BLaER1 treated with 17β-estradiol and CSF1 and Interleukin-3, amounts not matched to agents 10 nM and 100 nM (cell line): ENCODE measurements around the gene CRIM1.

Experiments used
- H3K27ac ChIP-seq, 11 experiments: shearing (Covaris generic); formaldehyde crosslinking; 2 replicates each; pipeline ENCODE4 v1.8.1; 2022
- H3K27me3 ChIP-seq, 11 experiments: shearing (Covaris generic); formaldehyde crosslinking; 2 replicates each; pipeline ENCODE4 v1.8.1; 2022
- H3K36me3 ChIP-seq, 11 experiments: shearing (Covaris generic); formaldehyde crosslinking; 2 replicates each; pipeline ENCODE4 v1.8.1; 2022
- H3K4me1 ChIP-seq, 10 experiments: shearing (Covaris generic); formaldehyde crosslinking; 2 replicates each; pipeline ENCODE4 v1.8.1; 2022
- H3K4me2 ChIP-seq, 11 experiments: shearing (Covaris generic); formaldehyde crosslinking; 2 replicates each; pipeline ENCODE4 v1.8.1; 2022
- H3K4me3 ChIP-seq, 10 experiments: shearing (Covaris generic); formaldehyde crosslinking; 2 replicates each; pipeline ENCODE4 v1.8.1; 2022
- H3K9ac ChIP-seq, 11 experiments: shearing (Covaris generic); formaldehyde crosslinking; 2 replicates each; pipeline ENCODE4 v1.8.1; 2022
- H3K9me3 ChIP-seq, 11 experiments: shearing (Covaris generic); formaldehyde crosslinking; replicated peaks in 1 of 11; 2 replicates each; pipeline ENCODE4 v1.8.1; 2022
- H4K20me1 ChIP-seq, 11 experiments: shearing (Covaris generic); formaldehyde crosslinking; 2 replicates each; pipeline ENCODE4 v1.8.1; 2022
- Cebpa-rat ChIP-seq, 11 experiments: shearing (Covaris generic); IDR thresholded peaks; 2 replicates each; pipeline ENCODE4 v1.8.1; 2022

Gene CRIM1

DNA sequence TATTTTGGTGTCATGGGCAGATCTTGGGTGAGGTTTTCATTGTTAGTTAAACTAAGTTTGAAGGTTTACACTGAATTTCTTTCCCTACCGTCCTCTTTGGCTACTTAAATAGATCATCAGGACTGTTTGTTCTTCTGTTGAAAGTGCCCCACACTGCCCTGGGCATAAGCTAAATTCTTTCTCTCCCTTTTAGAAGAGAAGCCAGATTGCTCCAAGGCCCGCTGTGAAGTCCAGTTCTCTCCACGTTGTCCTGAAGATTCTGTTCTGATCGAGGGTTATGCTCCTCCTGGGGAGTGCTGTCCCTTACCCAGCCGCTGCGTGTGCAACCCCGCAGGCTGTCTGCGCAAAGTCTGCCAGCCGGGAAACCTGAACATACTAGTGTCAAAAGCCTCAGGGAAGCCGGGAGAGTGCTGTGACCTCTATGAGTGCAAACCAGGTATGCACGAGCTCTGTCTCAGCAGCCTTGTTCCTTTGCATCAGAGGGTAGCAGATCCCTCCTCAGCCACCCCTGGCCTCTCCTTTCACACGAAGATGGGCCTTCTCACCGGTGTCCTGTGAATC lies 85.6 kb downstream of the CRIM1 start:
- no peak for TF ChIP-seq Cebpa-rat (IDR thresholded peaks at IDR 0.05)
- H3K9me3 ChIP-seq = peaks cover 0 to 7% (median 0%) of the 10 kb centered on the region in 11 experiments; a peak in 2 of 22 replicates

GRCh38 chr2:36441816-36442215 lies 86.2 kb downstream of the CRIM1 start:
- Histone ChIP-seq H3K27me3 (no peaks in the 10 kb centered on the region), H4K20me1 (no peaks in the 10 kb centered on the region), H3K9ac (peak overlapping the region in 9 of 11 experiments; percentile 66 to 81 (median 76); a peak in 18 of 22 replicates), H3K4me3 (peak overlapping the region in 2 of 10 experiments; percentile 1 to 11; a peak in 4 of 20 replicates), H3K4me2 (peak overlapping the region; percentile 60 to 87 (median 79)), H3K27ac (peak overlapping the region; percentile 6 to 98 (median 92); a peak in 21 of 22 replicates), H3K4me1 (peaks cover 38 to 57% (median 46%) of the 10 kb centered on the region in 10 experiments), H3K36me3 (peaks cover 7 to 60% (median 40%) of the 10 kb centered on the region in 11 experiments; a peak in 20 of 22 replicates), H3K9me3 (peaks cover 0 to 7% (median 0%) of the 10 kb centered on the region in 11 experiments; a peak in 2 of 22 replicates)
- TF ChIP-seq Cebpa-rat (IDR thresholded peaks at IDR 0.05) = peak in 8 of 11 experiments; percentile 77 to 93 (median 88); a peak in 15 of 22 replicates

More for the DNA sequence above, 85.6 kb downstream of the CRIM1 start:
- Histone ChIP-seq H4K20me1 (no peaks in the 10 kb centered on the region), H3K27ac (peak overlapping the region; percentile 6 to 98 (median 92); a peak in 21 of 22 replicates), H3K4me1 (peaks cover 38 to 57% (median 46%) of the 10 kb centered on the region in 10 experiments), H3K4me2 (peak overlapping the region; percentile 60 to 87 (median 79)), H3K9ac (peak overlapping the region in 9 of 11 experiments; percentile 66 to 81 (median 76); a peak in 18 of 22 replicates), H3K36me3 (peaks cover 7 to 54% (median 35%) of the 10 kb centered on the region in 11 experiments; a peak in 20 of 22 replicates), H3K27me3 (no peaks in the 10 kb centered on the region), H3K4me3 (peak overlapping the region in 2 of 10 experiments; percentile 8 to 11; a peak in 3 of 20 replicates)

- peaks cover 16 to 82% (median 60%) of the 10 kb centered on the region in 11 experiments; a peak in 21 of 22 replicates for H3K36me3 ChIP-seq
- peak overlapping the region in 8 of 11 experiments; percentile 4 to 98 (median 32); a peak in 14 of 22 replicates for H3K27ac ChIP-seq
- H3K9me3 ChIP-seq = peaks cover 0 to 7% (median 0%) of the 10 kb centered on the region in 11 experiments; a peak in 2 of 22 replicates
- H3K4me2 ChIP-seq = no peak overlapping the region
- no peaks in the 10 kb centered on the region for H3K27me3 ChIP-seq
- H4K20me1 ChIP-seq = no peaks in the 10 kb centered on the region
- no peak overlapping the region for H3K9ac ChIP-seq
- no peak overlapping the region for H3K4me3 ChIP-seq
- peaks cover 26 to 40% (median 33%) of the 10 kb centered on the region in 10 experiments for H3K4me1 ChIP-seq
- no peak for TF ChIP-seq Cebpa-rat (IDR thresholded peaks at IDR 0.05)
Observed at GRCh38 chr2:36444216-36444936, 88.8 kb downstream of the CRIM1 start.

DNA sequence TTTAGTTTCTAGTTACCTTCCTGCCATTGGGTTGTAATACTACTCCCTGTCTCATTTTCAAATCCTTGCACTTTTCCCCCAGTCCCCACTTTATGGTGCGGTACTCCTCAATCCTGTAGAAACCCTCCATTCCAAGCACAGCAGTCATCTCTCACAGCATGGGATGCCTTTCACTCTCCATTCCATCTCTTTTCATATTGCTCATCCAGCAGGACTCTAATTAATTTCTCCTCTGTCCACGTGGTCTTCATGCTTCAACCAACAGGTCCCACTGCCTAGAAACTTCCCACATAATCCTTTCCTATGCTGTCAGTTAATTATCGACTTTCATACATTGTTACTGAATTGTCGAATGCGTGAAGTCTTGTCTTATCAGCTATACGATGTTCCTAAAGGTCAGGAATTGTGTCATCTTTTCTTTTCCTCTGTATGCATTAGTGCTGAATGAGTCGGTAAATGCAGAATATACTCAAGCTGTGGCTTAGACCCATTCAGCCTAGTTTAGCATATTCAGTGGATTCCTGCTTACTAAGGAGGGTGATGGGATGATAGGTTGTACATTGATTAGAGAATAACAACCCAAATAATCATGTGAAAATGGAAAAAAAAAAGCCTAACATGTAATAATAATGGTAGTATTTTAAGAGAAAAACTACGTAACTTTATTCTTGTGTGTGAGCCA lies 89.7 kb downstream of the CRIM1 start:
- no peak for TF ChIP-seq Cebpa-rat (IDR thresholded peaks at IDR 0.05)
- no peaks in the 10 kb centered on the region for H4K20me1 ChIP-seq
- H3K9ac ChIP-seq = no peak overlapping the region
- H3K4me2 ChIP-seq = no peak overlapping the region
- peaks cover 0 to 7% (median 0%) of the 10 kb centered on the region in 11 experiments; a peak in 2 of 22 replicates for H3K9me3 ChIP-seq
- no peaks in the 10 kb centered on the region for H3K27me3 ChIP-seq
- H3K27ac ChIP-seq = peak overlapping the region in 7 of 11 experiments; percentile 4 to 98 (median 32); a peak in 7 of 22 replicates
- peaks cover 25 to 31% (median 27%) of the 10 kb centered on the region in 10 experiments for H3K4me1 ChIP-seq
- no peak overlapping the region for H3K4me3 ChIP-seq
- peaks cover 17 to 88% (median 67%) of the 10 kb centered on the region in 11 experiments; a peak in 21 of 22 replicates for H3K36me3 ChIP-seq

DNA sequence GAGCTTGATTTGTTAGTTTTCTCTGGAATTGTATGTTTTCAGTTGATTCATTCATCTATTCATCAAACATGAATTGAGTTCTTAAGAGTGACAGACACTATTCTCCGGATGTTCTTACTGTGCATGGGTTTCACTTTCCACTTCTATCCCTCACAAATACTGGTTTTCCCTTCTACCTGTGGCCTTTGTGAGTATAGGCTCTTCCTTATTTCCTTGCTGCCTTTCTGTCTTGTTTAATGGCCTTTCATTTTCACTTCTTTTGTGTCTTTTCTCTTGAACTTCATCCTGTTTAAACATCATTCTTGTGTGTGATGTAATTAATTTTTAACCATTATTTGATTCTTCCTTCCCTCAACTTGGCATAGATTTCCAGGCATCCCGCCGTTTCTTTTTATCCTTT lies 90.7 kb downstream of the CRIM1 start:
- no peaks in the 10 kb centered on the region for H3K27me3 ChIP-seq
- H3K4me1 ChIP-seq = peaks cover 15 to 21% (median 17%) of the 10 kb centered on the region in 10 experiments
- H3K4me2 ChIP-seq = no peak overlapping the region
- H3K9me3 ChIP-seq = 0 out of 22 replicates have a peak, but pooled peaks cover 0 to 1% (median 0%) of the 10 kb centered on the region in 11 experiments
- no peak overlapping the region for H3K9ac ChIP-seq
- no peak overlapping the region for H3K4me3 ChIP-seq
- no peak for TF ChIP-seq Cebpa-rat (IDR thresholded peaks at IDR 0.05)
- H3K27ac ChIP-seq = no peak overlapping the region; a peak in 1 of 22 replicates
- H4K20me1 ChIP-seq = no peaks in the 10 kb centered on the region
- peaks cover 17 to 93% (median 74%) of the 10 kb centered on the region in 11 experiments; a peak in 21 of 22 replicates for H3K36me3 ChIP-seq

GRCh38 chr2:36449213-36449612 lies 93.6 kb downstream of the CRIM1 start:
- no peaks in the 10 kb centered on the region for H3K27me3 ChIP-seq
- no peaks in the 10 kb centered on the region for H4K20me1 ChIP-seq
- H3K4me3 ChIP-seq = no peak overlapping the region
- H3K27ac ChIP-seq = no peak overlapping the region
- H3K4me2 ChIP-seq = no peak overlapping the region
- H3K9me3 ChIP-seq = no peaks in the 10 kb centered on the region
- peaks cover 0 to 2% (median 0%) of the 10 kb centered on the region in 10 experiments; a peak in 2 of 20 replicates for H3K4me1 ChIP-seq
- peaks cover 10 to 100% (median 75%) of the 10 kb centered on the region in 11 experiments; a peak in 21 of 22 replicates for H3K36me3 ChIP-seq
- no peak overlapping the region for H3K9ac ChIP-seq
- TF ChIP-seq Cebpa-rat (IDR thresholded peaks at IDR 0.05) = no peak

DNA sequence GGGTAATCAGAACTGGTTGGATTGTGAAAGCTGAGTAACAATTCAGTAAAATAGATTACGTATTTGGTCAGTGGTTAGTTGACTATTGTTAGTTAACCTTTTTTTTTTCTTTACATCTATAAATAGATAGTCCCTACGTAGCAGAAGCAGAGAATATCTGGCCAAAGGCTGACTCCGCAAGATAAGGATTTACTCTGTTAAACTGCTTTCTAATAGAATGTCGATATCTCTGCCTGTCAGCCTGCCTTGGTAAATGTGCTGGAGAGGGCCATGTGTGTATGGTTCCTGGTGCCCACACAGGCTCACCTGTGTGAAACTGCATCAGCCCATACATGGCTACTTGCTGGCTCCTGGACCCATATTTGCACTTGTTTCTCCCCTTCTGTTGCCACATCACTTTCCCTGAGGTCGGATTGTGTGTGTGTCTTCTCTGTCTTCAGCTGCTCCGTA lies 94.4 kb downstream of the CRIM1 start:
- H3K27ac ChIP-seq = no peak overlapping the region
- H4K20me1 ChIP-seq = no peaks in the 10 kb centered on the region
- H3K27me3 ChIP-seq = no peaks in the 10 kb centered on the region
- H3K4me1 ChIP-seq = peaks cover 0 to 9% (median 0%) of the 10 kb centered on the region in 10 experiments; a peak in 5 of 20 replicates
- TF ChIP-seq Cebpa-rat (IDR thresholded peaks at IDR 0.05) = no peak
- H3K9ac ChIP-seq = no peak overlapping the region
- H3K36me3 ChIP-seq = peaks cover 10 to 100% (median 69%) of the 10 kb centered on the region in 11 experiments; a peak in 21 of 22 replicates
- H3K9me3 ChIP-seq = no peaks in the 10 kb centered on the region
- H3K4me3 ChIP-seq = no peak overlapping the region
- no peak overlapping the region for H3K4me2 ChIP-seq

GRCh38 chr2:36450466-36451196 lies 95.1 kb downstream of the CRIM1 start:
- no peak overlapping the region for H3K4me2 ChIP-seq

More at GRCh38 chr2:36450466-36451196, 95.1 kb downstream of the CRIM1 start:
- Histone ChIP-seq H3K4me1 (peaks cover 0 to 16% (median 2%) of the 10 kb centered on the region in 10 experiments; a peak in 10 of 20 replicates), H3K36me3 (peaks cover 10 to 96% (median 63%) of the 10 kb centered on the region in 11 experiments; a peak in 21 of 22 replicates), H3K9ac (no peak overlapping the region), H3K9me3 (no peaks in the 10 kb centered on the region), H3K4me3 (no peak overlapping the region), H3K27ac (no peak overlapping the region), H3K27me3 (no peaks in the 10 kb centered on the region), H4K20me1 (no peaks in the 10 kb centered on the region)
- no peak for TF ChIP-seq Cebpa-rat (IDR thresholded peaks at IDR 0.05)
